ENCODE data around the gene GAMT. TPM values are rescaled to one million over a fixed set of nuclear protein-coding genes. Genes with fewer than 3 reads are reported as not detected.

The GAMT gene
- total and polyA plus RNA-seq, 2 of the 13 experiments (the other 11 are each of a cell fraction or from before 2014, with no cell fraction given) = 115 to 124 TPM

DNA sequence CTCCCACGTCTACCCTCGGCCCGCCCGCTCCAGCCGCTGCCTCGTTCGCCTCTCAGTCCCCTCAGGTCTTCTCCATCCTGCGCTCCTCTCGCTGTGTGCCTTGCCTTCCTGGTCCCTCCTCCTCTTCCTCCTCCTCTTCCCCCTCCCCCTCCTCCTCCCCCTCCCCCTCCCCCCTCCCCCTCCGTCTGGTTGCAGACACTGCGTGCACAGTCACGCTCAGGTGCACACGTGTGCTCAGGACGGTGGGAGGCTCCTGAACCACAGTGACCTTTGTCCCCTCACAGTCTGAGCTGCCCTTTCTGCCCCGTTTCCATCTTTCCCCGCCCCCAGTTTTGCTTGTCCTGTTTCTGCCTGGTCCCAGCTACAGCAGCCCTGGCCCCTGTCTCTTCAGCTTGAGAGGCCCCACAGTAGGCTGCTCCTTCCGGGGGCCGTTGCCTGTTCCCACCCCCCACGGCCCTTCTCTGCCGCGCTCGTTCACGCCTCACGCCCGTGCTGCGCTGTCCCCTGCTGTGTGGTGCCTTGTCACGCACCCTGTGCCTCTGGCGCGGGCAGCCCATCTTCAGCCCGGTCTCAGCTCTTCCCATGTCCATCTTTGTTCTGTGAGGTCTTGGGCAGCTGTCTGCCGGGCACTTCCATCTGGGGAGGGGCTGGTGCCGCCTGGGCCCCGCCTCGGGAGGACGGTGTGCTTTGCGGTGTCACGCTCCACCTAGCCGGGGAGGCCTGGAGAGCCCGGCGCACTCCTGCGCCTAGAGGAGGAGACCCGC is 23.0 kb upstream of the GAMT start (continued):
- TF ChIP-seq CBX2 (IDR thresholded peaks at IDR 0.05; ENCODE audit: low read depth, low read length) = no peak
- no peak for TF ChIP-seq CBX2 (CRISPR knock-in tag; IDR thresholded peaks at IDR 0.05; ENCODE audit: low read depth)
- TF ChIP-seq, protein P1, sequence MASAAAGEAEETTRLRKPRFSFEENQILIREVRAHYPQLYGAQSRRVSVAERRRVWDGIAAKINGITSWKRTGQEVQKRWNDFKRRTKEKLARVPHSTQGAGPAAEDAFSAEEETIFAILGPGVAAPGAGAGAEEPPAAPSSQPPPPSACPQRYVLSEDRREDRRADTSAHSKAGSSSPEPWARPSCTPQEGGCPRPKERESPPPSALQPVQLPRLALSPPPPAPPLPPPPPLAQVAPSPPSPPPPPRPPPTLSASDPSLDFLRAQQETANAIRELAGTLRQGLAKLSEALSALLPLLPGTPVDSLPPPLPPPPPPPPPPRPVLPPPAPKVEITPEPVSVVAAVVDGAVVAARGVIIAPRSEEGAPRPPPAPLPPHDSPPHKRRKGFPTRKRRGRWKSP (CRISPR knock-in tag; IDR thresholded peaks at IDR 0.05) = 0 out of 2 replicates have a peak, but pooled peaks have one; percentile 38
- TF ChIP-seq, protein P2, sequence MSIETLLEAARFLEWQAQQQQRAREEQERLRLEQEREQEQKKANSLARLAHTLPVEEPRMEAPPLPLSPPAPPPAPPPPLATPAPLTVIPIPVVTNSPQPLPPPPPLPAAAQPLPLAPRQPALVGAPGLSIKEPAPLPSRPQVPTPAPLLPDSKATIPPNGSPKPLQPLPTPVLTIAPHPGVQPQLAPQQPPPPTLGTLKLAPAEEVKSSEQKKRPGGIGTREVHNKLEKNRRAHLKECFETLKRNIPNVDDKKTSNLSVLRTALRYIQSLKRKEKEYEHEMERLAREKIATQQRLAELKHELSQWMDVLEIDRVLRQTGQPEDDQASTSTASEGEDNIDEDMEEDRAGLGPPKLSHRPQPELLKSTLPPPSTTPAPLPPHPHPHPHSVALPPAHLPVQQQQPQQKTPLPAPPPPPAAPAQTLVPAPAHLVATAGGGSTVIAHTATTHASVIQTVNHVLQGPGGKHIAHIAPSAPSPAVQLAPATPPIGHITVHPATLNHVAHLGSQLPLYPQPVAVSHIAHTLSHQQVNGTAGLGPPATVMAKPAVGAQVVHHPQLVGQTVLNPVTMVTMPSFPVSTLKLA (IDR thresholded peaks at IDR 0.05) = peak; percentile 33; the same call in 1 of the 2 replicates
- TF ChIP-seq, protein P3, sequence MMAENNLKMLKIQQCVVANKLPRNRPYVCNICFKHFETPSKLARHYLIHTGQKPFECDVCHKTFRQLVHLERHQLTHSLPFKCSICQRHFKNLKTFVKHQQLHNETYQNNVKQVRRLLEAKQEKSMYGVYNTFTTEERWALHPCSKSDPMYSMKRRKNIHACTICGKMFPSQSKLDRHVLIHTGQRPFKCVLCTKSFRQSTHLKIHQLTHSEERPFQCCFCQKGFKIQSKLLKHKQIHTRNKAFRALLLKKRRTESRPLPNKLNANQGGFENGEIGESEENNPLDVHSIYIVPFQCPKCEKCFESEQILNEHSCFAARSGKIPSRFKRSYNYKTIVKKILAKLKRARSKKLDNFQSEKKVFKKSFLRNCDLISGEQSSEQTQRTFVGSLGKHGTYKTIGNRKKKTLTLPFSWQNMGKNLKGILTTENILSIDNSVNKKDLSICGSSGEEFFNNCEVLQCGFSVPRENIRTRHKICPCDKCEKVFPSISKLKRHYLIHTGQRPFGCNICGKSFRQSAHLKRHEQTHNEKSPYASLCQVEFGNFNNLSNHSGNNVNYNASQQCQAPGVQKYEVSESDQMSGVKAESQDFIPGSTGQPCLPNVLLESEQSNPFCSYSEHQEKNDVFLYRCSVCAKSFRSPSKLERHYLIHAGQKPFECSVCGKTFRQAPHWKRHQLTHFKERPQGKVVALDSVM (CRISPR knock-in tag; IDR thresholded peaks at IDR 0.05) = peak; percentile 27; the same call in 1 of the 2 replicates
- peak; percentile 65; the same call in 1 of the 2 replicates for TF ChIP-seq THAP11 (CRISPR knock-in tag; IDR thresholded peaks at IDR 0.05)
- TF ChIP-seq NCOA5 (CRISPR knock-in tag; IDR thresholded peaks at IDR 0.05) = no peak
- TF ChIP-seq, protein P4, sequence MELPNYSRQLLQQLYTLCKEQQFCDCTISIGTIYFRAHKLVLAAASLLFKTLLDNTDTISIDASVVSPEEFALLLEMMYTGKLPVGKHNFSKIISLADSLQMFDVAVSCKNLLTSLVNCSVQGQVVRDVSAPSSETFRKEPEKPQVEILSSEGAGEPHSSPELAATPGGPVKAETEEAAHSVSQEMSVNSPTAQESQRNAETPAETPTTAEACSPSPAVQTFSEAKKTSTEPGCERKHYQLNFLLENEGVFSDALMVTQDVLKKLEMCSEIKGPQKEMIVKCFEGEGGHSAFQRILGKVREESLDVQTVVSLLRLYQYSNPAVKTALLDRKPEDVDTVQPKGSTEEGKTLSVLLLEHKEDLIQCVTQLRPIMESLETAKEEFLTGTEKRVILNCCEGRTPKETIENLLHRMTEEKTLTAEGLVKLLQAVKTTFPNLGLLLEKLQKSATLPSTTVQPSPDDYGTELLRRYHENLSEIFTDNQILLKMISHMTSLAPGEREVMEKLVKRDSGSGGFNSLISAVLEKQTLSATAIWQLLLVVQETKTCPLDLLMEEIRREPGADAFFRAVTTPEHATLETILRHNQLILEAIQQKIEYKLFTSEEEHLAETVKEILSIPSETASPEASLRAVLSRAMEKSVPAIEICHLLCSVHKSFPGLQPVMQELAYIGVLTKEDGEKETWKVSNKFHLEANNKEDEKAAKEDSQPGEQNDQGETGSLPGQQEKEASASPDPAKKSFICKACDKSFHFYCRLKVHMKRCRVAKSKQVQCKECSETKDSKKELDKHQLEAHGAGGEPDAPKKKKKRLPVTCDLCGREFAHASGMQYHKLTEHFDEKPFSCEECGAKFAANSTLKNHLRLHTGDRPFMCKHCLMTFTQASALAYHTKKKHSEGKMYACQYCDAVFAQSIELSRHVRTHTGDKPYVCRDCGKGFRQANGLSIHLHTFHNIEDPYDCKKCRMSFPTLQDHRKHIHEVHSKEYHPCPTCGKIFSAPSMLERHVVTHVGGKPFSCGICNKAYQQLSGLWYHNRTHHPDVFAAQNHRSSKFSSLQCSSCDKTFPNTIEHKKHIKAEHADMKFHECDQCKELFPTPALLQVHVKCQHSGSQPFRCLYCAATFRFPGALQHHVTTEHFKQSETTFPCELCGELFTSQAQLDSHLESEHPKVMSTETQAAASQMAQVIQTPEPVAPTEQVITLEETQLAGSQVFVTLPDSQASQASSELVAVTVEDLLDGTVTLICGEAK (IDR thresholded peaks at IDR 0.05) = no peak
- TF ChIP-seq, protein P4 (CRISPR knock-in tag; IDR thresholded peaks at IDR 0.05) = peak; percentile 77
- TF ChIP-seq RXRB (CRISPR knock-in tag; IDR thresholded peaks at IDR 0.05; ENCODE audit: borderline replicate concordance) = peak; percentile 70
- TF ChIP-seq RXRA (CRISPR knock-in tag; IDR thresholded peaks at IDR 0.05) = peak; percentile 73
- peak; percentile 98; the same call in 1 of the 2 replicates for TF ChIP-seq PCBP1 (IDR thresholded peaks at IDR 0.05; ENCODE audit: borderline replicate concordance, low read depth, low read length)
- TF ChIP-seq MXI1 (IDR thresholded peaks at IDR 0.05; ENCODE audit: borderline replicate concordance, low read depth, low read length) = peak; percentile 85; the same call in 1 of the 3 replicates
- no peak for TF ChIP-seq GPN1 (CRISPR knock-in tag; IDR thresholded peaks at IDR 0.05; ENCODE audit: borderline replicate concordance)
- peak; percentile 80 for TF ChIP-seq NR2F6 (IDR thresholded peaks at IDR 0.05)
- TF ChIP-seq NR2F6 (CRISPR knock-in tag; IDR thresholded peaks at IDR 0.05) = peak; percentile 87
- no peak for TF ChIP-seq SMARCC2 (IDR thresholded peaks at IDR 0.05)

All from HepG2 (cell line).